ENCODE measurements around the gene TARDBP. TPM values are rescaled to one million over a fixed set of nuclear protein-coding genes. Genes with fewer than 3 reads are reported as not detected.
"Not testable (repeated sequence)": the region's sequence is repeated elsewhere in the genome, so short reads cannot be mapped to it uniquely, and the experiment has no call there.

TARDBP gene
- total and polyA plus RNA-seq, 4 donors = 88.7 to 205 (median 122) TPM

- ATAC-seq (ENCODE audit: insufficient read depth, low FRiP score) (no peak), DNase-seq (no peak)
- Histone ChIP-seq H3K9me3 (ENCODE audit: control insufficient read depth in 4 of 4, insufficient read depth in 3 of 4, low read length in 3 of 4) (no peaks in the 10 kb centered on the region), H3K9ac (ENCODE audit: insufficient read depth in 1 of 2, low read length in 2 of 2) (no peak within 1 kb of the TSS), H3K27ac (ENCODE audit: low read depth in 1 of 2, low read length in 1 of 2) (no peak within 1 kb of the TSS), H3K36me3 (ENCODE audit: control insufficient read depth in 4 of 4, insufficient read depth in 4 of 4, low read length in 4 of 4) (no peaks in the 10 kb centered on the region), H3K27me3 (ENCODE audit: control insufficient read depth in 3 of 3, insufficient read depth in 3 of 3, low read length in 2 of 3) (no peaks in the 10 kb centered on the region), H3K4me3 (no peak within 1 kb of the TSS), H3K4me1 (ENCODE audit: control insufficient read depth in 5 of 5, insufficient read depth in 5 of 5, low read length in 5 of 5) (no peaks in the 10 kb centered on the region)
- TF ChIP-seq CTCF (IDR thresholded peaks at IDR 0.05; ENCODE audit: control extremely low read depth, extremely low read depth) = no peak
- WGBS, 2 donors = 91 to 93% methylated on average over 28 of the region's 28 CpGs
These were observed 34.3 kb downstream of the TARDBP start, which contains the start of gene MASP2 for GRCh38 chr1:11046625-11047365. Gene MASP2 (minus strand): TSS chr1:11047239. CDS start chr1:11047207, 32 bp downstream.

- H3K4me1 ChIP-seq (ENCODE audit: control insufficient read depth in 5 of 5, insufficient read depth in 5 of 5, low read length in 5 of 5); H3K9me3 ChIP-seq (ENCODE audit: control insufficient read depth in 4 of 4, insufficient read depth in 3 of 4, low read length in 3 of 4); H3K27ac ChIP-seq (ENCODE audit: low read depth in 1 of 2, low read length in 1 of 2); ATAC-seq (ENCODE audit: insufficient read depth, low FRiP score); H3K4me3 ChIP-seq; H3K9ac ChIP-seq (ENCODE audit: insufficient read depth in 1 of 2, low read length in 2 of 2); H3K27me3 ChIP-seq (ENCODE audit: control insufficient read depth in 3 of 3, insufficient read depth in 3 of 3, low read length in 2 of 3); DNase-seq: not testable (repeated sequence)
- WGBS, 2 donors = 89 to 90% methylated on average over 10 of the region's 10 CpGs
- peaks cover 0 to 17% (median under 1%) of the 10 kb centered on the region in 4 donors for H3K36me3 ChIP-seq (ENCODE audit: control insufficient read depth in 4 of 4, insufficient read depth in 4 of 4, low read length in 4 of 4)
These were observed 38.7 kb downstream of the TARDBP start for GRCh38 chr1:11051121-11051520.

- no peaks in the 10 kb centered on the region for H3K9me3 ChIP-seq (ENCODE audit: control insufficient read depth in 4 of 4, insufficient read depth in 3 of 4, low read length in 3 of 4)
- WGBS, 2 donors = 49 to 51% methylated on average over 19 of the region's 19 CpGs
- H3K36me3 ChIP-seq (ENCODE audit: control insufficient read depth in 4 of 4, insufficient read depth in 4 of 4, low read length in 4 of 4) = peaks cover 0 to 22% (median 3%) of the 10 kb centered on the region in 4 donors
- H3K4me3 ChIP-seq = no peak overlapping the region
- DNase-seq = peak in 1 of 3 donors; percentile 23
- ATAC-seq (ENCODE audit: insufficient read depth, low FRiP score) = no peak
- no peak for TF ChIP-seq CTCF (IDR thresholded peaks at IDR 0.05; ENCODE audit: control extremely low read depth, extremely low read depth)
- H3K4me1 ChIP-seq (ENCODE audit: control insufficient read depth in 5 of 5, insufficient read depth in 5 of 5, low read length in 5 of 5) = peaks cover 0 to 6% (median 0%) of the 10 kb centered on the region in 5 donors
- peaks cover 0 to 6% (median 0%) of the 10 kb centered on the region in 3 donors for H3K27me3 ChIP-seq (ENCODE audit: control insufficient read depth in 3 of 3, insufficient read depth in 3 of 3, low read length in 2 of 3)
- H3K9ac ChIP-seq (ENCODE audit: insufficient read depth in 1 of 2, low read length in 2 of 2) = no peak overlapping the region
- no peak overlapping the region for H3K27ac ChIP-seq (ENCODE audit: low read depth in 1 of 2, low read length in 1 of 2)
These were observed 39.5 kb downstream of the TARDBP start for GRCh38 chr1:11051781-11052511.

Measured in lung (tissue), 12 donors.